GM12864 (cell line): ENCODE measurements around the gene EYA2.

ENCODE experiments used
- DNase-seq: peaks from one replicate; pipeline ENCODE4 v3.0.0-alpha.2; 2011; ENCODE audit warnings: low read depth
- H3K4me3 ChIP-seq: 2 replicates; pipeline ENCODE4 v1.5.1; 2011; ENCODE audit warnings: mild to moderate bottlenecking, low read depth, low read length, control low read depth
- TF ChIP-seq, protein P1 (sequence below): IDR thresholded peaks from 2 replicates; pipeline ENCODE4 v1.5.1; 2011; ENCODE audit warnings: low read depth, mild to moderate bottlenecking, moderate library complexity, low read length, control low read depth, inconsistent platforms; ENCODE audit errors: missing control alignments

Gene EYA2

DNA sequence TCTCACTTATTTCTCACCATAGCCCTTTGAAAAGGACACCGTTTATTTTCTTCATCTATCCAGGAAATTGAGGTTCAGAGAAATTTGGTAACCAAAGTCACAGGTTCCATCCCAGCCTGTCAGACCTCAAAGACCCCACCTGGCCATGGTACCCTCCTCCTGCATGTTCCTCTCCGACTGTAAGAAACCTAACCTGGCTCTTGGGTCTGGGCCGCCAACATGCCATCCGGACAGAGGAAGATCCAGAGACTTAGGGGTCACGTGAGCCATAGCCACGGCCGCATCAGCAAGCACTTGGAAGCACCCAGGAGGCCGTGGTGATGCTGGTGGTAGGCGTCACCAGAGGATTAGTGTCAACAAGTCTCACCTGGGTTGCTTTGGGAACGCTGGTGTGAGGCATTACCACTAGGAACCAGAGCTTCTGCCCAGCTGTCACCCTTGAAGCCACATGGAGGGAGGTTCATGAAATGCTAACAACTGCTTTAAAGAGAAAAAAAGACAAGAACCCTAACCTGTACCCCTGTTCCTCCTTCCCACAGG, 177.1 kb downstream of the EYA2 start:
- no peak for DNase-seq
- TF ChIP-seq, protein P1, sequence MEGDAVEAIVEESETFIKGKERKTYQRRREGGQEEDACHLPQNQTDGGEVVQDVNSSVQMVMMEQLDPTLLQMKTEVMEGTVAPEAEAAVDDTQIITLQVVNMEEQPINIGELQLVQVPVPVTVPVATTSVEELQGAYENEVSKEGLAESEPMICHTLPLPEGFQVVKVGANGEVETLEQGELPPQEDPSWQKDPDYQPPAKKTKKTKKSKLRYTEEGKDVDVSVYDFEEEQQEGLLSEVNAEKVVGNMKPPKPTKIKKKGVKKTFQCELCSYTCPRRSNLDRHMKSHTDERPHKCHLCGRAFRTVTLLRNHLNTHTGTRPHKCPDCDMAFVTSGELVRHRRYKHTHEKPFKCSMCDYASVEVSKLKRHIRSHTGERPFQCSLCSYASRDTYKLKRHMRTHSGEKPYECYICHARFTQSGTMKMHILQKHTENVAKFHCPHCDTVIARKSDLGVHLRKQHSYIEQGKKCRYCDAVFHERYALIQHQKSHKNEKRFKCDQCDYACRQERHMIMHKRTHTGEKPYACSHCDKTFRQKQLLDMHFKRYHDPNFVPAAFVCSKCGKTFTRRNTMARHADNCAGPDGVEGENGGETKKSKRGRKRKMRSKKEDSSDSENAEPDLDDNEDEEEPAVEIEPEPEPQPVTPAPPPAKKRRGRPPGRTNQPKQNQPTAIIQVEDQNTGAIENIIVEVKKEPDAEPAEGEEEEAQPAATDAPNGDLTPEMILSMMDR = no peak
- H3K4me3 ChIP-seq = no peak overlapping the region

- H3K4me3 ChIP-seq = no peak overlapping the region
- no peak for DNase-seq
- TF ChIP-seq, protein P1 = no peak
Measured at GRCh38 chr20:47073766-47074475, 179.3 kb downstream of the EYA2 start.

- TF ChIP-seq, protein P1 = no peak
- DNase-seq = no peak
- no peak overlapping the region for H3K4me3 ChIP-seq
Measured at GRCh38 chr20:47075263-47075662, 180.6 kb downstream of the EYA2 start.

DNA sequence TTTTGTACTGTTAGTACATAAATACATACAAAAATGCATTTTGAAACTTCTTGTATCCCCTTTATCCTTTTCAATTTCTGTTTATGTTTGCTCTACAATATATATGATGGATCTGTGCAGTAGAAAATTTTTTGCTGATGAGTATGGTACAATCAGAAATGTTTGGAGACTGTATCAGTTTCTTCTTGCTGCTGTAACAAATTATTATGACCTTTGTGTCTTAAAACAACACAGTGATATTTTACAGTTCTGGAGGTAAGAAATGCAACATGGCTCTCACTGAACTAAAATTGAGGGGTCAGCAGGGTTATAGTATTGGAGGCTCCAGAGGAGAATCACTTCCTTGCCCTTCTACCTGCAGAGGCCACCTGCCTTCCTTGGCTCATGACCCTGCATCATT, 184.4 kb downstream of the EYA2 start:
- no peak overlapping the region for H3K4me3 ChIP-seq
- no peak for DNase-seq
- TF ChIP-seq, protein P1 = no peak

DNA sequence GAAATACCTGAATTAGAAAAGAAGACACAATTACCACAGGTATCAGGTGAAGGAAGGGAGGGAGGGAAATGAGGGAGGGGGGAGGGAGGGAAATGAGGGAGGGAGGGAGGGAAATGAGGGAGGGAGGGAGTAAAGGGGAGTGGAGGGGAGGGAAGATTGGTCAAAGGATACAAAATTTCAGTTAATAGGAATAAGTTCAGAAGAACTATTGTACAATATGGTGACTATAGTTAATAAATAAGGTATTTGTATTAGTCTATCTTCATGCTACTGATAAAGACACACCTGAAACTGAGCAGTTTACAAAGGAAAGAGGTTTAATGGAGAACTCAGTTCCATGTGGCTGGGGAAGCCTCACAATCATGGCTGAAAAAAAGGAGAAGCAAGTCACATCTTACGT, 185.7 kb downstream of the EYA2 start:
- no peak for DNase-seq
- H3K4me3 ChIP-seq = no peak overlapping the region
- TF ChIP-seq, protein P1 = no peak

- no peak overlapping the region for H3K4me3 ChIP-seq
- no peak for DNase-seq
- TF ChIP-seq, protein P1 = no peak
Measured at GRCh38 chr20:47086316-47086715, 191.7 kb downstream of the EYA2 start.

- TF ChIP-seq, protein P1 = no peak
- DNase-seq = no peak
- H3K4me3 ChIP-seq = no peak overlapping the region
Measured at GRCh38 chr20:47088335-47088734, 193.7 kb downstream of the EYA2 start.
